Ishikawa (cell line): Measurements from ENCODE around the gene ZYG11B.

ENCODE experiments used
- CEBPB ChIP-seq: IDR thresholded peaks from 2 replicates; pipeline ENCODE4 v1.6.1; 2012
- EP300 ChIP-seq: IDR thresholded peaks from 2 replicates; pipeline ENCODE4 v1.6.1; 2012; ENCODE audit warnings: borderline replicate concordance
- FOXM1 ChIP-seq: IDR thresholded peaks from 2 replicates; pipeline ENCODE4 v1.6.1; 2012; ENCODE audit warnings: low read depth, borderline replicate concordance
- RAD21 ChIP-seq: IDR thresholded peaks from 2 replicates; pipeline ENCODE4 v1.6.1; 2012; ENCODE audit warnings: low read depth
- YY1 ChIP-seq: IDR thresholded peaks from 2 replicates; pipeline ENCODE4 v1.6.1; 2012; ENCODE audit warnings: low read depth
- ZBTB7A ChIP-seq: IDR thresholded peaks from 2 replicates; pipeline ENCODE4 v1.6.1; 2012; ENCODE audit warnings: low read depth
- TF ChIP-seq, protein P1 (sequence below): IDR thresholded peaks from 2 replicates; pipeline ENCODE4 v1.6.1; 2012
- TF ChIP-seq, protein P2 (sequence below): IDR thresholded peaks from 2 replicates; pipeline ENCODE4 v1.6.1; 2012; ENCODE audit warnings: low read depth, mild to moderate bottlenecking

DNA sequence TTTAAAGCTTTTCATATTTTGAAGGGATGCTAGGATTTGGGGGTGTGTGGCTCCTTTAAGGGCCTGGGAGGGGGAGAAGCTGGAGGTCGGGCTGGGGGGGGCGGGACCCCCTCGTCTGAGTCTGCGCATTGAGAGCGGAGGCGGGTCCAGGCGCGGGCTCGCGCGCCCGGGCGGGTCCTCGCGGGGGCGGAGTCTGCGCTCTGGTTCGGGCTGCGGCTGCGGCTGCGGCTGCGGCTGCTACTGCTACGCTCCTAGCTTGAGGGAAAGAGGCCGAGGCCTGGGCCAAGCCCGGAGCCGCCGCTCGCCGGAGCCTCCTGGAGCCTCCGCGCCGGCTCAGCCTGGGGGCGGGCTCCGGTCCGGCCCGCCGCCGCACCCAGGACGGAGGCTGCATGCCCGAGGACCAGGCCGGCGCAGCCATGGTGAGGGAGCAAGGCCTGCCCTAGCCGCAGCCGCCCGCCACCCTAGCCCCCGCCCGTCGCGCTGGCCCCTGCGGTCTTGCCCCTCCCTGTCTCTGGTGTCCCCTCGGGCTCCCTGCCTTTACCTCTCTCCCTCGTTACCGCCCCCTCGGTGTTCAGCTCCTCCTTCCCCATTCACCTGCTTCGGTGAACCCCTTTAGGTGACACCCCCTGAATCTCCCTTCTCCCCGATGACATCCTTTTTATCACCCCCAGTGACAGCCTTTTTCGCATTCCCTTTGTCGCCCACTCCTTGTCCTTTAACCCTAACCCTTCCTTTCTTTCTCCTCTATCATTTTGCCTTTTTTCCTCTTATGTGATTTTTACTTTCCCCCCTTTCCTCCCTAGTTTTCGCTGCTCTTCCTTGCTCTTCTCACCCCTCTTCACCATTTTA, at the start of gene ZYG11B:
- TF ChIP-seq ZBTB7A (peak; percentile 14), EP300 (no peak), YY1 (no peak), CEBPB (no peak), RAD21 (peak; percentile 10; the same call in 1 of the 2 replicates), FOXM1 (no peak)
- TF ChIP-seq, protein P1, sequence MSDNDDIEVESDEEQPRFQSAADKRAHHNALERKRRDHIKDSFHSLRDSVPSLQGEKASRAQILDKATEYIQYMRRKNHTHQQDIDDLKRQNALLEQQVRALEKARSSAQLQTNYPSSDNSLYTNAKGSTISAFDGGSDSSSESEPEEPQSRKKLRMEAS = no peak
- TF ChIP-seq, protein P2, sequence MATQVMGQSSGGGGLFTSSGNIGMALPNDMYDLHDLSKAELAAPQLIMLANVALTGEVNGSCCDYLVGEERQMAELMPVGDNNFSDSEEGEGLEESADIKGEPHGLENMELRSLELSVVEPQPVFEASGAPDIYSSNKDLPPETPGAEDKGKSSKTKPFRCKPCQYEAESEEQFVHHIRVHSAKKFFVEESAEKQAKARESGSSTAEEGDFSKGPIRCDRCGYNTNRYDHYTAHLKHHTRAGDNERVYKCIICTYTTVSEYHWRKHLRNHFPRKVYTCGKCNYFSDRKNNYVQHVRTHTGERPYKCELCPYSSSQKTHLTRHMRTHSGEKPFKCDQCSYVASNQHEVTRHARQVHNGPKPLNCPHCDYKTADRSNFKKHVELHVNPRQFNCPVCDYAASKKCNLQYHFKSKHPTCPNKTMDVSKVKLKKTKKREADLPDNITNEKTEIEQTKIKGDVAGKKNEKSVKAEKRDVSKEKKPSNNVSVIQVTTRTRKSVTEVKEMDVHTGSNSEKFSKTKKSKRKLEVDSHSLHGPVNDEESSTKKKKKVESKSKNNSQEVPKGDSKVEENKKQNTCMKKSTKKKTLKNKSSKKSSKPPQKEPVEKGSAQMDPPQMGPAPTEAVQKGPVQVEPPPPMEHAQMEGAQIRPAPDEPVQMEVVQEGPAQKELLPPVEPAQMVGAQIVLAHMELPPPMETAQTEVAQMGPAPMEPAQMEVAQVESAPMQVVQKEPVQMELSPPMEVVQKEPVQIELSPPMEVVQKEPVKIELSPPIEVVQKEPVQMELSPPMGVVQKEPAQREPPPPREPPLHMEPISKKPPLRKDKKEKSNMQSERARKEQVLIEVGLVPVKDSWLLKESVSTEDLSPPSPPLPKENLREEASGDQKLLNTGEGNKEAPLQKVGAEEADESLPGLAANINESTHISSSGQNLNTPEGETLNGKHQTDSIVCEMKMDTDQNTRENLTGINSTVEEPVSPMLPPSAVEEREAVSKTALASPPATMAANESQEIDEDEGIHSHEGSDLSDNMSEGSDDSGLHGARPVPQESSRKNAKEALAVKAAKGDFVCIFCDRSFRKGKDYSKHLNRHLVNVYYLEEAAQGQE = no peak
